HepG2 (cell line): ENCODE measurements around the gene BAHD1.
A peak's percentile ranks its signal among the peaks of the same experiment; 100 is the strongest.

ENCODE experiments used
- HNF4G ChIP-seq, 2 experiments: sonication (generic) in 1 of 2; formaldehyde crosslinking in 1 of 2; IDR thresholded peaks; 2 replicates each; pipeline versions ENCODE4 v1.4.0 to v1.6.1; 2011 to 2020; ENCODE audit warnings: borderline replicate concordance in 2 of 2, low read depth in 2 of 2, mild to moderate bottlenecking in 2 of 2, low read length in 1 of 2, missing genetic modification reagents in 1 of 2, moderate library complexity in 1 of 2
- RBM39 ChIP-seq: fragments of 200-400 bp; formaldehyde crosslinking; IDR thresholded peaks from one replicate; pipeline ENCODE4 v1.6.1; 2018; ENCODE audit warnings: antibody characterized with exemption, mild to moderate bottlenecking, low read depth, low read length; ENCODE audit not compliant: poor library complexity, severe bottlenecking
- TBL1XR1 ChIP-seq: fragments of 150-350 bp; IDR thresholded peaks from 2 replicates; pipeline ENCODE4 v1.6.1; 2014; ENCODE audit warnings: borderline replicate concordance, low read length; ENCODE audit not compliant: partially characterized antibody
- TF ChIP-seq, protein P1 (sequence below): sonication (generic); formaldehyde crosslinking; IDR thresholded peaks from 2 replicates; pipeline ENCODE4 v1.5.0; 2020; ENCODE audit warnings: mild to moderate bottlenecking, missing genetic modification reagents, moderate library complexity

DNA sequence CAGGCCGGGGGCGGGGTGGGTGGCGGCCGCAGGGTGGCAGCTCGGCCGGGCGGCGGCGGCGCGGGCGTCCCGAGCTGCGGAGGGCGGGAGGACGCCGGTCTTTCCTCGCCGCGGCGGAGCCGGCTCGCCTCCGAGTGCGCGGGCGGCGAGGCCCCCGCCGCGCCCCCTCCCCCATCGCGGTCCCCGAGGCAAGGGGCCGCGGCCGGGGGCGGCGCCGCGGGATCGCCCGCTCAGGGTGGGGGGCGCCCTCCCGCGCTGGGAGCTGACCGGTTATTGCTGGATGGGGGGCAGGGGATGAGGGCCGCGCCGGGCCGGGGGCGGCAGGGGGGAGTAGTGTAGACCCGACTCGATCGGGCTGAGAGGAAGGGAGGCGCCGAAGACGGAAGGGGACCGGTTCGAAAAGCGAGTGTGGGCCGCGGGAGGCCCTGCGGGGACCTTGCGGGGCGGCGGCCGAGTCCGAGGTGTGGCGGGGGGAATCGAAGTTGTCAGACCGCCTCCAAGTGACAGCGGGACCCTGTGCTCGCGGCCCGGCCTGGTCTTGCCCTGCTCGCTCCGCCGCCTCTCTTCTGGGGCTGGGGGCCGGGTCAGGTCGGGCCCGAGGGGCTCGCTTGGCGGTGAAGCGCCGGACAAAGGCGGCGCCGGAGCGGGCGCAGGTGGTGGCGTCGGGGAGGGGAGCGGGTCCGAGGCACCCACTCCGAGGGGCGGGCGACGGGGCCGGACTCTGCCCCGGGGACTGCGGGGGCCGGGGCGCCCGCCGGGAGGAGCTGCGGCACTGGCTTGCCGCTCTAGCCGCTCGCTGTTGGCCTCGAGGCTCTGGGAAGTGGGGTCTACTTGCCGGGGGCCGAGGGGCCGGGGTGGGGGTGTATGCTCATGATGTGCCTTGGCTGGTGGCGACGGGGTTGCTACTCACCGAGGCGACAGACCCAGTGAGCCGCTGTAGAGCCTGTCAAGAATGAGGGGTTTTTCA is 1.1 kb downstream of the BAHD1 start:
- TF ChIP-seq, protein P1, sequence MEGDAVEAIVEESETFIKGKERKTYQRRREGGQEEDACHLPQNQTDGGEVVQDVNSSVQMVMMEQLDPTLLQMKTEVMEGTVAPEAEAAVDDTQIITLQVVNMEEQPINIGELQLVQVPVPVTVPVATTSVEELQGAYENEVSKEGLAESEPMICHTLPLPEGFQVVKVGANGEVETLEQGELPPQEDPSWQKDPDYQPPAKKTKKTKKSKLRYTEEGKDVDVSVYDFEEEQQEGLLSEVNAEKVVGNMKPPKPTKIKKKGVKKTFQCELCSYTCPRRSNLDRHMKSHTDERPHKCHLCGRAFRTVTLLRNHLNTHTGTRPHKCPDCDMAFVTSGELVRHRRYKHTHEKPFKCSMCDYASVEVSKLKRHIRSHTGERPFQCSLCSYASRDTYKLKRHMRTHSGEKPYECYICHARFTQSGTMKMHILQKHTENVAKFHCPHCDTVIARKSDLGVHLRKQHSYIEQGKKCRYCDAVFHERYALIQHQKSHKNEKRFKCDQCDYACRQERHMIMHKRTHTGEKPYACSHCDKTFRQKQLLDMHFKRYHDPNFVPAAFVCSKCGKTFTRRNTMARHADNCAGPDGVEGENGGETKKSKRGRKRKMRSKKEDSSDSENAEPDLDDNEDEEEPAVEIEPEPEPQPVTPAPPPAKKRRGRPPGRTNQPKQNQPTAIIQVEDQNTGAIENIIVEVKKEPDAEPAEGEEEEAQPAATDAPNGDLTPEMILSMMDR (CRISPR knock-in tag): peak; percentile 61
- peak; percentile 61 for TF ChIP-seq HNF4G (IDR thresholded peaks at IDR 0.05; ENCODE audit: borderline replicate concordance, low read depth, low read length)
- 0 out of 2 replicates have a peak, but pooled peaks have one; percentile 27 for TF ChIP-seq HNF4G (CRISPR knock-in tag; IDR thresholded peaks at IDR 0.05; ENCODE audit: borderline replicate concordance, low read depth)
- TF ChIP-seq TBL1XR1: no peak
- TF ChIP-seq RBM39: no peak
